BE2C (cell line): Measurements from ENCODE around the gene ATG16L1.

Experiments used
- DNase-seq: peaks from one replicate; pipeline ENCODE4 v3.0.0-alpha.2; 2020
- H3K27me3 ChIP-seq: fragments of 250-450 bp; sonication (Bioruptor Pico); 2 replicates; pipeline ENCODE4 v1.5.1; 2020; ENCODE audit warnings: mild to moderate bottlenecking
- H3K36me3 ChIP-seq: fragments of 250-450 bp; sonication (Bioruptor Pico); 2 replicates; pipeline ENCODE4 v1.5.1; 2020; ENCODE audit warnings: mild to moderate bottlenecking
- H3K4me1 ChIP-seq: fragments of 250-450 bp; sonication (Bioruptor Pico); 2 replicates; pipeline ENCODE4 v1.5.1; 2020
- H3K4me3 ChIP-seq: 2 replicates; pipeline ENCODE4 v1.5.1; 2011; ENCODE audit warnings: low read depth, low read length
- H3K9me3 ChIP-seq: fragments of 250-450 bp; sonication (Bioruptor Pico); 2 replicates; pipeline ENCODE4 v1.5.1; 2020
- CTCF ChIP-seq: IDR thresholded peaks from 2 replicates; pipeline ENCODE4 v1.5.1; 2012; ENCODE audit warnings: mild to moderate bottlenecking, low read depth, low read length

Gene ATG16L1

GRCh38 chr2:233241803-233242202 is 9.7 kb upstream of the ATG16L1 start:
- DNase-seq = no peak
- H3K4me1 ChIP-seq = no peaks in the 10 kb centered on the region

GRCh38 chr2:233242231-233242927 is 9.1 kb upstream of the ATG16L1 start:
- no peaks in the 10 kb centered on the region for H3K27me3 ChIP-seq
- H3K9me3 ChIP-seq = no peaks in the 10 kb centered on the region; the same call in 1 of the 2 replicates
- H3K36me3 ChIP-seq = no peaks in the 10 kb centered on the region
- no peak for TF ChIP-seq CTCF
- H3K4me3 ChIP-seq = no peak overlapping the region
- no peaks in the 10 kb centered on the region for H3K4me1 ChIP-seq
- DNase-seq = no peak

More at GRCh38 chr2:233241803-233242202, 9.7 kb upstream of the ATG16L1 start:
- Histone ChIP-seq H3K4me3 (no peak overlapping the region), H3K36me3 (no peaks in the 10 kb centered on the region), H3K27me3 (no peaks in the 10 kb centered on the region), H3K9me3 (no peaks in the 10 kb centered on the region; the same call in 1 of the 2 replicates)
- TF ChIP-seq CTCF = no peak

GRCh38 chr2:233243348-233243747 is 8.1 kb upstream of the ATG16L1 start:
- TF ChIP-seq CTCF = no peak
- Histone ChIP-seq H3K9me3 (no peaks in the 10 kb centered on the region; the same call in 1 of the 2 replicates), H3K4me1 (no peaks in the 10 kb centered on the region), H3K4me3 (no peak overlapping the region), H3K27me3 (no peaks in the 10 kb centered on the region), H3K36me3 (no peaks in the 10 kb centered on the region)
- no peak for DNase-seq

- Histone ChIP-seq H3K9me3 (no peaks in the 10 kb centered on the region), H3K36me3 (no peaks in the 10 kb centered on the region), H3K27me3 (no peaks in the 10 kb centered on the region), H3K4me1 (no peaks in the 10 kb centered on the region), H3K4me3 (no peak overlapping the region)
- DNase-seq = no peak
- no peak for TF ChIP-seq CTCF
These were observed 6.7 kb upstream of the ATG16L1 start for GRCh38 chr2:233244818-233245217.

- Histone ChIP-seq H3K36me3 (no peaks in the 10 kb centered on the region), H3K9me3 (no peaks in the 10 kb centered on the region; the same call in 1 of the 2 replicates), H3K4me1 (no peaks in the 10 kb centered on the region), H3K27me3 (no peaks in the 10 kb centered on the region), H3K4me3 (no peak overlapping the region)
- DNase-seq = no peak
- TF ChIP-seq CTCF = no peak
These were observed 6.1 kb upstream of the ATG16L1 start for GRCh38 chr2:233245406-233245805.

GRCh38 chr2:233247116-233247515 is 4.4 kb upstream of the ATG16L1 start:
- Histone ChIP-seq H3K4me3 (no peak overlapping the region), H3K4me1 (no peaks in the 10 kb centered on the region), H3K9me3 (no peaks in the 10 kb centered on the region; the same call in 1 of the 2 replicates), H3K27me3 (no peaks in the 10 kb centered on the region), H3K36me3 (no peaks in the 10 kb centered on the region)
- no peak for TF ChIP-seq CTCF
- DNase-seq = no peak
